NCI-H1694 (cell line): ENCODE data around the gene CCDC7.
"Not testable (repeated sequence)": the region's sequence is repeated elsewhere in the genome, so short reads cannot be mapped to it uniquely, and the experiment has no call there.

ENCODE experiments used
- DNase-seq: peaks from one replicate; lab custom pipeline; 2025; lab: John Stamatoyannopoulos, UW

The CCDC7 gene

GRCh38 chr10:32562695-32563094, 116.8 kb downstream of the CCDC7 start:
- not testable (repeated sequence) for DNase-seq

- DNase-seq: no peak
These were observed 131.5 kb downstream of the CCDC7 start for GRCh38 chr10:32577448-32577847.

- DNase-seq: no peak
These were observed 137.0 kb downstream of the CCDC7 start for GRCh38 chr10:32582946-32583345.

DNA sequence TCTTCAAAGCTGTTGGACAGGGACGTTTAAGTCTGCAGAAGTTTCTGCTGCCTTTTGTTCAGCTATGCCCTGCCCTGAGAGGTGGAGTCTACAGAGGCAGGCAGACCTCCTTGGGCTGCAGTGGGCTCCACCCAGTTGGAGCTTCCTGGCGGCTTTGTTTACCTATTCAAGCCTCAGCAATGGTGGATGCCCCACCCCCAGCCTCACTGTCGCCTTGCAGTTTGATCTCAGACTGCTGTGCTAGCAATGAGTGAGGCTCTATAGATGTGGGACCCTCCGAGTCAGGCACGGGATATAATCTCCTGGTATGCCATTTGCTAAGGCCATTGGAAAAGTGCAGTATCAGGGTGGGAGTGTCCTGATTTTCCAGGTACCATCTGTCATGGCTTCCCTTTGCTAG, 152.1 kb downstream of the CCDC7 start:
- DNase-seq: not testable (repeated sequence)

- DNase-seq: no peak
These were observed 154.4 kb downstream of the CCDC7 start for GRCh38 chr10:32600317-32600716.

GRCh38 chr10:32601562-32601961, 155.6 kb downstream of the CCDC7 start:
- not testable (repeated sequence) for DNase-seq

- DNase-seq: no peak
These were observed 159.8 kb downstream of the CCDC7 start for GRCh38 chr10:32605787-32606186.

DNA sequence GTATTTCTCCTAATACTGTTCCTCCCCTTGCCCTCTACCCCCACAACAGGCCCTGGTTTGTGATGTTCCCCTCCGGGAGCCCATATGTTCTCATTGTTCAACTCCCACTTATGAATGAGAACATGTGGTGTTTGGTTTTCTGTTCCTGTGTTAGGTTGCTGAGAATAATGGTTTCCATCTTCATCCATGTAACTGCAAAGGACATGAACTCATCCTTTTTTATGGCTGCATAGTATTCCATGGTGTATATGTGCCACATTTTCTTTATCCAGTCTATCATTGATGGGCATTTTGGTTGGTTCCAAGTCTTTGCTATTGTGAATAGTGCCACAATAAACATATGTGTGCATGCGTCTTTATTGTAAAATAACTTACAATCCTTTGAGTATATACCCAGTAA, 164.6 kb downstream of the CCDC7 start:
- DNase-seq: not testable (repeated sequence)

- DNase-seq: no peak
These were observed 170.5 kb downstream of the CCDC7 start for GRCh38 chr10:32616438-32616837.

GRCh38 chr10:32618482-32618881, 172.5 kb downstream of the CCDC7 start:
- no peak for DNase-seq

DNA sequence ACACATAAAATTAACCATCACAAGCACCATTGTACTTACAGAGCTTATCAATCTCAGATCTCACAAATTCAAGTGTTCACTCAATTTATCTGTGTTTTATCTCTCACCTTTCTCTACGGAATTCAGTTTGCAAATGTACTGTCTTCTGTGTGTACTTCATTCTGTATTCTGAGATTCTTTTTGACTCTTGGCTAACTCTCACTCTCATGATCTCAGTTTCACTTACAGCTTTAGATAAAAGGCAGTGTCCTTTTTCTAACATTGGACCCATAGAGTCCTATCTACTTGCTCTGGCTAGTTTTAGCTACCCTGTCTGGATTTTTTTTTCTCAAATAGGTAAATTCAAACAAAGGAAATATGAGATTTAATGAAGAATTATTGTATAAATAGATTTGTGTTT, 176.0 kb downstream of the CCDC7 start:
- DNase-seq: no peak

DNA sequence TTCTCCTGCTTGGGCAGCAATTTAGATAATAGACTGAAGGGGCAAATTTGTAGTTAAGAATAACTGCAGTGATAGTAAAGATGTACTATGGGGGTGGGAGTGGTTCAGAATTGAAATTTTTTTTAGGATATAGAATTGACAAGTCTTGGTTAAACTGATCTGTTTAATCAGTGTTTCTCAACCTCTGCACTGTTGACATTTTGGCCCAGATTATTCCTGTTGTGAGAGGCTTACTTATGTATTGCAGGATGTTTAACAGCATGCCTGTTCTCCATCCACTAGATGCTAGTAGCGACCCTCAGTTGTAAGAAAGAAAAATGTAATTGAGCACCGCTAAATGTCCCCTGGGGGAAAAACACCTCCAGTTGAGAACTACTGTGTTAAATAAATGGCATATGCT, 176.5 kb downstream of the CCDC7 start:
- DNase-seq: no peak

DNA sequence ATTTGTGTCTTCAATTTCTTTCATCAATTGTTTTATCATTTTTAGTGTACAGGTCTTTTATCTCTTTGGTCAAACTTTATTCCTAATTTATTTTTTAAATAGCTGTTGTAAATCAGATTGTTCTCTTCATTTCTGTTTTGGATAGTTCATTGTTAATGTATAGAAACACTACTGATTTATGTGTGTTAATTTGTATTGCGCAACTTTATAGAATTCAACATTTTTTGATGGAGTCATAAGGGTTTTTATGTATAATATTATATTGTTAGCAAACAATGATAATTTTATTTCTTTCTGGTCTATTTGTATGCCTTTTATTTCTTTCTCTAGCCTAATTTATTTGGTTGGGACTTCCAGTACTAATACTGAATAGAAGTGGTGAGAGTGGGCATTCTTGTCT, 181.2 kb downstream of the CCDC7 start:
- DNase-seq: no peak

GRCh38 chr10:32629910-32630309, 184.0 kb downstream of the CCDC7 start:
- no peak for DNase-seq

- DNase-seq: no peak
These were observed 200.6 kb downstream of the CCDC7 start for GRCh38 chr10:32646535-32646934.

DNA sequence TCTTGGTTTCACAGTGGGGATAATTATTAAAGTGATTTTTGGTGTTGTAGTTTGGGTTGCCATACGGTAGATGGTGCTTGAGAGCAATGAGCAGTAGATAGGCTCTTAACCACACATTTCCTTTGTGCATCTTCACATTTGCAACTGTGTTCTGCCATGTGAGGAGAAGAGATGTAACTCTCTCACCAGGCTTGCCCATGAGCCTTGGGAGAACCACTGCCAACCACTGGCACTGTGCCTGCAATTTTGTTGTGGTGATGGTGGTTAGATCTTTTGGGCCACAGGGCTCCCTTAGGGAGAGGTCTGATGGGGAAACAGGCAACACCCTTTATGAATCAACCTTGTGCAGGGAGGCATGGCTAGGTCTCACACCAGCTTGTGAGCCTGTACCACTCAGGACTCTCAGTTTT, 204.3 kb downstream of the CCDC7 start:
- DNase-seq: no peak

GRCh38 chr10:32657430-32657829, 211.5 kb downstream of the CCDC7 start:
- DNase-seq: not testable (repeated sequence)

GRCh38 chr10:32661346-32661745, 215.4 kb downstream of the CCDC7 start:
- DNase-seq: no peak

DNA sequence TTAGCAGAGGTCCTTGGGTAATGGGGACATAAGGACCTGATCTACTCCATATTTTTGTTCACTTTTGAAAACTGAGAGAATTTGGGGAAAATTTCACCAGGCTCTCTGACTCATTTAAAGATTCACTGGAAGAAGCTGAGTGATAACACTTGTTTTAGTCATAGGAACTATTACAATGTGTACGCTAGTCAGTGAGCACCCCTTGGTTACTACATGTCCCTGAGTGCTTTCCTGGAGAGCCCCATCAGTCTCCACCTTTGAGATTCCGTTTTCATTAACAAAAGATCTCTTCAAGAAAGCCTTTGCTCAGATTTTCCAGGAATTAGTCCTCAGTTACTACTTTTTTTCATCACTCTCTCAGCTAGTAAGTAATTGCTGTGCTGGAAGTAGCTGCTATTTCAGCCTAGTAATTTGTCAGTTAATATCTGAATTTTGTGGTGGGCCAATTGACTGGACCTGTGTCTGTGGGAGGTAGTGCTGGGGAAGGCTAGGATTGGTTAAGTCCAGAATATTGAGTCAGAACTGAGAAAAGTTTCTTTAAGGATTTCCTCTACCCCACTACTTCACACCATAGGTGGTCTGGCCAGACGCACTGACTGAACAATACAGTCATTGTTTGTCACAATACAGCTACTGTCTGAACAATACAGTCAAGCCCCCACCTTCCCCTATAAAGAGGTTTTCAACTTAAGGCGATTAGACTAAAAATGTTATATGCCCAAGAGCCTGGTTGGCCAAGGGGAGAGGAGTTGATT, 235.0 kb downstream of the CCDC7 start:
- DNase-seq: no peak

DNA sequence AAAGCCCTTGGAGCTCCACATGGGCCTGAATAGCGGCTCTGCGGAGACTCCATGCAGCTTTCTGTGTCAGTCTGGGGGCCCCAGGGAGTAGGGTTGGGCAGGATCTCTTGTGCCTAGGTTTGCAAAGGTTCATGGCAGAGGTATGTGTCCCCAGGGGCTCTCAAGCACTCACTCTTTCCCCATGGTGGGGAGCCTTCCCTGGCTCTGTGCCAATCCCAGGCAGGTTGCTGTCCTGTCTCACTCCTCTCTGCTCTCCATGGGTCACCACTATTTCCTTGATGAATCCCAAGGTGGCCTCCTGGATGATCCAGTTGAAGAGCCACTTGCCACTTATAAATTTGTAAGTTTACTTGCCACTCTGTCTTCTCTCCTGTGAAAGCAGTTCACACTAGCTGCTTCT, 238.4 kb downstream of the CCDC7 start:
- DNase-seq: no peak

DNA sequence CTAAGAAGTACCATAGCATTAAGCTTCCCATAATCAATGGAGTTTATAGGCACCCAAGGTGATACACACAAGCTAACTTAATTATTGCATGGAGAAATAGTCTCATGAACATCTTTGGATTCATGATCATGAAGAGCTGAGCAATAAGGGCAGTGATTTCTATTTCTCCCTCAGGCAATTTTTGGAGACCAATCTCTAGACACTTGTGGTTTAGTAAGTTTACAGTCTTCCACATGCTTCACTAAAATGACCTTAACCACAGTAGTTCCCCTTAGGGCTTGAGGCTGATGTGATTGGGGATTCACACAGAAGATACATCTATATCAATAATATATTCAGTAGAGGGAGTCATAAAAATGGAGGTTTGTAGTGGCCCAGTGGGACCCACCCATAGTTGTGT, 241.2 kb downstream of the CCDC7 start:
- DNase-seq: no peak

DNA sequence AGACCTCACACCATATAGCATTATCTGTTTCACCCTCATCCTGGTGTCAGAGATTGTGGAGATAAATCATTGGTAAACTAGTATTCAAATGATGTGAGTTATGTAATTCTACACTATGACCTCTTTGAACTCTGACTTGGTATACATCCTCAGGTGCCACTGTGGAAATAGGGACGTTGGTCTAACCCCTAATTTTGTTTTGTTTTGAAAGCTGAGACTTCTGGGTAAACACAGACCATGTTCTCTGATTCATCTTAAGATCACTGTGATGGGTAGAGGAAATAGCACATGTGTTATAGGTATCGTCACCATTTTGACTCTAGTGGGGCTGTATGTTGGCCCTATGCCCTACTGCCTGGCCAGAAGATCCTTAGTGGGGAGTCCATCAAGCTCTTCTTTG, 241.6 kb downstream of the CCDC7 start:
- DNase-seq: no peak

DNA sequence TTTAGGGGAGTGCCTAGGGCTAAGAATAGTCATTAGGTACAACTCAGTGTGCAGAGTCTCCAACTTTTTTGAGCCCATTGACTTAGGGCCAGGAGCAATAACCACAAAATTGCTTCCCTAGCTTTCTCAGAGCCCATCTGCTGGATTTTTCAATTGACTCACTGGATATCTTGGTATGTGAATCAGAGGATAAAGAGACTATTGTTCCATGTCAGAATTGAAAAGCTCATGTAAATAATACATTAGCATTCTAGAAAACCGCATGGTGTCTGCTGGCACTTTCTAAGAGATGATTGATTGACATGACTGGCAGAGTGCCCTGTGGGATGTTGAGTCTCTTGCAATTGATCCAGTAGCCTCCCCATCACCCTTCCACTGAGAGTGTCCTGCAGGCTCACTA, 246.2 kb downstream of the CCDC7 start:
- no peak for DNase-seq

- no peak for DNase-seq
These were observed 247.6 kb downstream of the CCDC7 start for GRCh38 chr10:32693441-32693979.
